DOHH2 (cell line): ENCODE measurements around the gene DSE.

Experiments
- CTCF ChIP-seq: fragments of 200-600 bp; sonication (generic); IDR thresholded peaks from one replicate; pipeline ENCODE4 v1.5.1; 2014; ENCODE audit warnings: antibody characterized with exemption, mild to moderate bottlenecking, low read depth, low read length; ENCODE audit not compliant: poor library complexity, severe bottlenecking
- EZH2phosphoT487 ChIP-seq: fragments of 200-600 bp; sonication (generic); IDR thresholded peaks from 2 replicates; pipeline ENCODE4 v1.6.1; 2017; ENCODE audit warnings: borderline replicate concordance, mild to moderate bottlenecking, antibody characterized with exemption, low read length, moderate library complexity, mixed read lengths

- TF ChIP-seq CTCF (no peak), EZH2phosphoT487 (no peak)
Observed at GRCh38 chr6:116449565-116449964, 78.8 kb downstream of the DSE start.
